ENCODE results near the gene ERV3-1.
"Not testable (repeated sequence)": the region's sequence is repeated elsewhere in the genome, so short reads cannot be mapped to it uniquely, and the experiment has no call there.

Gene ERV3-1

DNA sequence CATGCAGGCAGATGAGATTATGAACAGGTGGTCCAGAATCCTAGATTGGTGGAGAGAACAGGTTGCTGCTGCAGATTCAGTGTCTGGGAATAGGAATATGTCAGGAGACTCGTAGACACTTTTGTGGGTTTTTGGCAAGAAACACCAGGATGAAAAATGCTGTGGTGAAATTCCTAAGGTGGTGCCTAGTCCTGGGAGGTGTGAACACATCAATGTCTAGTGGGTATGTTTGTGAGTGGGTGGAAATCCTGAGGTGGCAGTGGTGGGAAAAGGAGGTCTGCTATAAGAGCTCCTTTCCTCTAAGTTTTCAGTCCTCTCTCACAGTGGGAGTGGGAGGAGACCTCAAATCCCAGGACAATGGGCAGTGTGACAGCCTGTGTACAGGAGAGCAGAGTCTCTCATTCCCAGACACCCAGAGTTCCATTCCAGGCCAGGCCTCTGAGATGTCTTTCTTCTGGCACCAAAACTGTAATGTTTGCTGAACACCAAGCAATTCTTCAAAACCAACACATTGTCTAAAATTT is 5.1 kb downstream of the ERV3-1 start:
- no peak for DNase-seq (ENCODE audit: low read depth in 2 of 2)

DNA sequence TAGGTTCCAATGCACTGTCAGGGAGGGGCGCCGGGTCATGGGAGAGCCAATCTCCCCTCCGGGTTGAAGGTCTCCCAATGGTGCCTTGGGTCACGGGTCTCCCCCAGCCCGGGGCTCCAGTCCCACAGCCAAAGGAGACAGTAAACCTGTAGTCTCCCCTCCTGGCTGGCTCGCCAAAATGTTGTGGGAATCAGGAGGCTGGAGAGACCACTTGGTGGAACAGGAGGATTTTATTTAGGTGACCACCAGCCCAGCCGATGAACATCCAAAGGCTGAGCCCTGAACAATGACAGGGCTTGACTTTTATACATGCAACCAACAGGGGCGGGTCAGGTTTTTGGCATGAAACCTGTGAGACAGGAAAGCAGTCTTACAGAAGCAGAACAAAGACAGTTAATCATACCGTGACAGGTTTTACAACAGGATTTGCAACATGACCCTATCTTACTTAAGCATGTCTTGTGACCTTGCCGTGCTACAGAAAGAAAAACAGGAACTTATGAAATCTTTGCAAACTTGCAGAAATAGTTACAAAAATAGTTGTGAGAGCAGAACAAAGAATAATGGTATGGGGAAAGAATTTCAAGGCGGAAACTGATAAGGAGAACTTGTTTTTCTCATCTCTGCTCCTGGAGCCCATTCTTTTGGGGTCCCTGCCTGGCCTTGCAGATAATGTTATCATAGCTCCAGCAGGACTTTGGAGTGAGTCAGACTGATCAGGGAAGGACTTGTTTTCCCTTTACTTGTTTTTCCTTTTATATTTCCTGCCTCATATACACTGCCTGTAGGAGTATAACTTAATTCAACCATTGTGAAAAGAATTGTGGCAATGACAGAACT is 7.1 kb downstream of the ERV3-1 start:
- DNase-seq (ENCODE audit: low read depth in 2 of 2), result no peak

DNA sequence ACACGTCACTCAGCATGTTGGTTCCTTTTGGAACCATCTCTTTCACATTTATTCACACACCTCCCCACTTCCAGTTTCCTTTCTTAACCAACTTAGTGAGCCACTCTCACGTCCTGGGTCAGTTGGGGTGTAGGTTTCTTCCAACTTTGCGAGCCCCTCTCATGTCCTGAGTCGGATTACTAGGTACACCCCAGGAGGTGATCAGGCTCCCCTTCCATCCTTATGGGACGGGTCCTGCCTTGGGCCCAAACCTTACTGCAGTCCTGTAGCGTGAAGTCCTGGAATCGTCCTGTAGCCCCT is 7.7 kb downstream of the ERV3-1 start:
- DNase-seq (ENCODE audit: low read depth in 2 of 2), result no peak

GRCh38 chr7:64997927-64998391 is 8.5 kb downstream of the ERV3-1 start:
- no peak for DNase-seq (ENCODE audit: low read depth in 2 of 2)

DNA sequence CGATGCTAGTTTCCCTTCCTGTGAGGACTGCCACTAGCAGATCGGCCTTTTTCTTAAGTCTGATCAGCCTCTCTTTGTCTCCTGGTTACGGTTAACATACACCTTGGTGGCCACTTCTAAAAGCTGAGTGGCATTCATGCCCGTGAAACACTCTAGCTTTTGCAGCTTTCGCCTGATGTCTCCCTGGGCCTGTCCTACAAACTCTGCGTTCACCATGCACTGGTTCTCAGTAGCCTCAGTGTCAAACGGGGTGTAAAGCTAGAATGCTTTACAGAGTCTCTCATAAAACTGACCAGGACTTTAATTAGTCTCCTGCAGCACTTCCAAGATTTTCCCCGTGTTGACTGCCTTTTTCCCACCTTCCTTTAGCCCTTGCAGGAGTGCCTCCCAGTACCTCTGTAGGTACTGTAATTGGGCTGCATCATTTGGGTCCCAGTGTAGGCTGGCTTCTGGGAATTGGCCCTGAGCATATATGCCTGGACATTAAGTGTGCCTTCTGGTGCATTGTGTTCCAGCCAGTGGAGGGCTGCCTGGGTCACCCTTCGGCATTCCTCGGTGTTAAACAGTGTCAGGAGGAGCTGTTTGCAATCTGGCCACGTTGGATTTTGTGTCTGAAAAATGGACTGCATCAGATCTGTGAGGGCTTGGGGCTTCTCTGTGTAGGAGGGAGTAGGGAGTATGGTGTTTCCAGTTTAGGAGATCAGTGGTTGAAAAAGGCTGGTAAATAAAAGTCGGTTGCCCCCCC is 9.2 kb downstream of the ERV3-1 start:
- DNase-seq (ENCODE audit: low read depth in 2 of 2), result no peak

GRCh38 chr7:64996305-64996704 is 10.2 kb downstream of the ERV3-1 start:
- no peak for DNase-seq (ENCODE audit: low read depth in 2 of 2)

DNA sequence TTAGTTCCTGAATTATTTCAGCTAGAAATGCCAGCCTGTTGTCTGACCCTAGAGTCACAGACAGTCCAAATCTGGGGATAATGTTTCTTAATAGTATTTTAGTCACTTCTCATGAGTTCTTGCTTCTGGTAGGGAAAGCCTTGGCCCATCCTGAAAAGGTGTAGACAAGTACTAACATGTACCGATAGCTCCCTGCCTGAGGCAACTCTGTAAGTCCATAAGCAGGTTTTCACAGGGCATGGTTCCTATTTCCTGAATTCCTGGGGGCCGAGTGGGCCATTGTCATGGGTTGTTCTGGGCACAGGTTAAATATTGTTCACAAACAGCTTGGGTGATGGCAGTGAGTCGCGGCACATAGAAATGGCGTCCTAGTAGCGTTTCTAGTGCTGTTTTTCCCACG is 12.6 kb downstream of the ERV3-1 start:
- DNase-seq (ENCODE audit: low read depth in 2 of 2), result no peak

GRCh38 chr7:64992971-64993370 is 13.5 kb downstream of the ERV3-1 start:
- no peak for DNase-seq (ENCODE audit: low read depth in 2 of 2)

DNA sequence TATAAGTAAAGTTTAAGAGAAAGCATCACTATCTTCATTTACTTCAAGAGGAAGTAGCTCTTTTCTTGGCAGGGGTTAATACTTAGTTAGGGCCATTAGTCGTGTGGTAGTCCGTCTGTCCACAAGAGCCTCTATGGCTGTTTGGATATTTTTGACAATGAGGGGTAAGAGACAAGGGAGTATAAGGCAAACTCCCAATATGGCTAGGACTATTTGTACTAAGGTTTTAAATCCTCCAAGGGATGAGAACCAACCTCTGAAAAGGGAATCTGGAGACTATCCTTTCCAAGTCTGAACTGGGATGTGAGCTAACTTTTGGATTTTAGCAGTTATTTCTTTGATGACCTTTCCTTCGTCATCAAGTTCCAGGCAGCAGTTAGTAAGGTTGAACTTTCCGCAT is 15.6 kb downstream of the ERV3-1 start, which contains the start of gene ZNF117:
ZNF117 (minus strand) TSS at position 101 of the 400 bp plus-strand sequence.
- no peak for DNase-seq (ENCODE audit: low read depth in 2 of 2)

DNA sequence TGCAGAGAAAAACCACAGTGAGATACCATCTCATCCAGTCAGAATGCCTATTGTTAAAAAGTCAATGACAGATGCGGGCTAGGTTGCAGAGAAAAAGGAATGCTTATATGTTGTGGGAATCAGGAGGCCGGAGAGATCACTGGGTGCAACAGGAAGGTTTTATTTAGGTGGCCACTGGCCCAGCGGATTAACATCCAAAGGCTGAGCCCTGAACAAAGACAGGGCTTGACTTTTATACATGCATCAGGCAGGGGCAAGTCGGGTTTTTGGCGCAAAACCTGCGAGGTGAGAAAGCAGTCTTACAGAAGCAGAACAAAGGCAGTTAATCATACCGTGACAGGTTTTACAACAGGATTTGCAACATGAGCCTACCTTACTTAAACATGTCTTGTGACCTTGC is 16.3 kb downstream of the ERV3-1 start:
- no peak for DNase-seq (ENCODE audit: low read depth in 2 of 2)

- no peak for DNase-seq (ENCODE audit: low read depth in 2 of 2)
Observed at GRCh38 chr7:64978497-64979203, 27.8 kb downstream of the ERV3-1 start.

- DNase-seq (ENCODE audit: low read depth in 2 of 2), result no peak
Observed at GRCh38 chr7:64965594-64965993, 40.9 kb downstream of the ERV3-1 start.

DNA sequence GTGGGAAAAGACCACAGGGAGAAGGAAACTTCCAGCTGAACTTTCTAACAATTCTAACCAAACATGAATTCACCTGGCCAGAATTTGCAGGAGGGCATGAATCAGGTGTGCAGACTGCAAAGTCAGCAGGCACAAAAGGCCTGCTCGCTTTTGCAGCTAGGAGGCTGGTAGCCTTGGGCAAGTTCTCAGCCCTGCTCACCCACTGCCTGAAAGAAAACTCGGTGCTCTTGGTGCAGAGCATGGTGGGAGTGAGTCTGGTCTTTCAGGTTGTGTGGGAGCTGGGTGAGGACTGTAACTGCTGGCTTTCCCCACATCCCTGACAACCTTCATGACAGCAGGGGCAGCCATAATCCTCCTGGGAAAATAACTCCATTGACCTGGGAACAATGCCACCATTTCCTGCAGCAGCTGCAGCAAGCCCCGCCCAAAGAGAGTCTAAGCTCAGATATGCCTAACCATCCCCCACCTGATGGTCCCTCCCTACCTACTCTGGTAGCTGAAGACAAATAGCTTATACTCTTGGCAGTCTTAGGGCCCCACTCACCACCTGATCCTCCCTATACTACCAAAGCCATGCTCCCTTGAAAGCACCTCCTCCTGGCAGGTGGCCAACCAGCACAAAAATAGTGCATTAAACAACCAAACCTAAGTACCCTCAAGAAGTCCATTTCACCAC is 47.3 kb downstream of the ERV3-1 start:
- no peak for DNase-seq (ENCODE audit: low read depth in 2 of 2)

DNA sequence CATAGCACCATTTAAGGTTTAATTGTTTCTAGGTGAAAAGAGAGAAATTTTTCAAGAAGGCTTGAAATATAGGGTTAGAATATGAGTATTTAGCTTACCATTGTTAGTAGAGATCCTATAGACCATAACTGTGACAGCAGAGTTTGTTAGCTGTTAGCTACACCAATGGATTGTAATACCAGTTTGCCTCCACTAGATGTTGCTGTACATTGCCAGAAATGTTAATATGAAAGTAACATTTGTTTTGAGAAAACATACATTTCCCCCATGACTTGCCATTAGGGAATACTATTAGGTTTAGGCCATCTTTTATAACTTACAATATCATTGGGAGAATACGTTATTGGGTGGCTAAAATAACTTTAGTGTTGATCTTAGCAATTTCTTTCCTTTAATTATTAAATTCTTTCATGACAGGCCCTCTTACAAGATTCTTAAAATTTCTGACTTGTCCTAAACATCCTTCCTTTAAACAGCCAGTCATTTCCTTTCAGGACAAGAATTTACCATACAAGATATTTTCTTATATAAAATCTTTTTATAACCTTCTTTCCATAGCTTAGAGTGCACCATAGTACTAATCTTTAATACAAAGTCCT is 55.1 kb downstream of the ERV3-1 start:
- DNase-seq (ENCODE audit: low read depth in 2 of 2), result no peak

GRCh38 chr7:64950673-64951072 is 55.8 kb downstream of the ERV3-1 start:
- DNase-seq (ENCODE audit: low read depth in 2 of 2), result not testable (repeated sequence)

DNA sequence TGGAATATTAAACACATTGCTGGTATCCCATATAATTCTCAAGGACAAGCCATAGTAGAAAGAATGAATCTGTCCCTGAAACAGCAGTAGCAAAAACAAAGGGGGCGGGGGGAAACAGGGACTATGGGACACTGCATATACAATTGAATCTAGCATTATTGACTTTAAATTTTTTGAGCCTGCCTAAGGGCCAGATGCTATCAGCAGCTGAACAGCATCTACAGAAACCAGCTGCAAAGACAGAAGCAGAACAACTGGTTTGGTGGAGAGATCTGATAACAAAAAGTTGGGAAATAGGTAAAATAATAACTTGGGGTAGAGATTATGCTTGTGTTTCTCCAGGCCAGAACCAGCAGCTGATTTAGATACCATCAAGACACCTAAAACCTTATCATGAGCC is 57.7 kb downstream of the ERV3-1 start:
- DNase-seq (ENCODE audit: low read depth in 2 of 2), result not testable (repeated sequence)

DNA sequence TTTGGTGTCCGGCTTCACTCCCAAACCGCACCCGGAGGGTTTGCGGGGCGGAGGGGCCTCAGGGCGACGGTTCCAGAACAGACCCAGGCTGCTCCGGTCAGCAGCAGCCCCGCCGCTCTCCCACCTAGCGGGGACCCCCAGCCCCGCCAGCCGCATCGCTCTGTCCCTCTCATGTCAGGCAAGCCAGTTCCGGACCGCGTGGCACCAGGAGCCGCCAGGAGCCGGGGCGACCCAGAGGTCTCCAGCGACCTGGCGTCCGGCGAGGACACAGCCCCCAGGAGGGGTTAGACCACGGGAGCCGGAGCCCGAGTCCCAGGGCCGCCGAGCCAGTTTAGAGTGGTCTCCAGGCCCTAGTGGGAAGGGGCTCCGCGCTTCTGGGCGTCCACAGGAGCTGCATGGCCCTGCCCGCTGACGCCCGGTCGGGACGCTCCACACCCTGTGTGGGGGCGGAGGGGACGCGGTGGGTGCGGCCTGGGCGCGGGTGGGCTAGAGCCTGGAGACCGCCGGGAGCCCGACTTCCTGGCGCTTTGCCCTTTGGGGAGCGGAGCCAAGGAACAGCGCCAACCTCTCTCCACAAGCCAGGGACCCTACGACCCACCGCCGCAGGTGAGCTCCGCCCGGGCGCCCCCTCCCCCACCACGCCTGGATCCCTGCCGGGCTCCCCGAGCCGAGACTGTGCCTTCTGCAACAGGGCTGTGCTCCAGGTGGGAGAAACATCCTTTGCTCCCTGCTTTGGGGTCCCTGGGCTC is 59.1 kb downstream of the ERV3-1 start:
- no peak for DNase-seq (ENCODE audit: low read depth in 2 of 2)

GRCh38 chr7:64946772-64947171 is 59.7 kb downstream of the ERV3-1 start:
- DNase-seq (ENCODE audit: low read depth in 2 of 2), result no peak

DNA sequence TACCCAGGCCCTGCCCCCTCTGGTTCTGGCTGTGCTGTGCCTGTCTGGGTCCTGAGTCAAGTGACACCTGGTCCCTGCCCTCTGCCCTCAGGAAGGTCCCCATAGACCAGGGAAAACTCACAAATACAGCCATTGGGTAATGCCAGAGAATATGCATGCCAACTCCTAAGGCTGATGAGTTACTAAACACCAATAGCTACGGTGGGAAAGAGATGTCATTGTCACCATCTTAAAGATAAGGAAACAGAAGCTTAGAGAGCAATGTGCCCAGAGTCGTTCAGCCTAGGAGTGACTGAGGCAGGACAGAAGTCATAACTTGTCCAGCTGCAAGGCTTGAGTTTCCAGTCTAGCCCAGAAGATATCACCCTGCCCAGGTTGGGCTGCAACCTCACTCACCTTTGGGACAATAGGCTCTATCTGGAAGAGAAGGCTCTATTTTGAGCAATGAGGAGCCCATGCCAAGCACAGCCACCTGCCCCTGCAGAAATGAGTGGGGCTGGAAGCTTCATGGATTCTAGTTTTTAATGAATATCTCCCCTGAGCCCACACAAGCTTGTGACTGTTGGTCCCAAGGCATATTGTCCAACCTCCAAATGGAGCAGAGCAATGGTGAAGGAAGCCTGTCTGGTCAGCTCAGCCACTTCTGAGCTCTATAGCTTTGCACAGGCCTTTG is 60.8 kb downstream of the ERV3-1 start:
- DNase-seq (ENCODE audit: low read depth in 2 of 2), result no peak
